GM23248 (cell line): ENCODE measurements around the gene TRIO.

Source experiments
- EZH2 ChIP-seq: fragments of 200-600 bp; sonication (generic); IDR thresholded peaks from 2 replicates; pipeline ENCODE4 v1.6.1; 2018; ENCODE audit warnings: antibody characterized with exemption, mild to moderate bottlenecking; ENCODE audit not compliant: insufficient read depth, poor library complexity, severe bottlenecking
- EZH2phosphoT487 ChIP-seq: fragments of 200-600 bp; sonication (generic); IDR thresholded peaks from 2 replicates; pipeline ENCODE4 v1.6.1; 2018; ENCODE audit warnings: antibody characterized with exemption, moderate library complexity, mild to moderate bottlenecking, low read depth; ENCODE audit not compliant: insufficient read depth

GRCh38 chr5:14545308-14545707, 402.2 kb downstream of the TRIO start:
- TF ChIP-seq EZH2, result no peak
- TF ChIP-seq EZH2phosphoT487, result no peak
